ENCODE data around the gene TEKTIP1. TPM values are rescaled to one million over a fixed set of nuclear protein-coding genes. Genes with fewer than 3 reads are reported as not detected.

TEKTIP1 gene
- total and polyA plus RNA-seq, 2 donors (not counting 1 experiment from before 2014, with no cell fraction given) = 6.3 to 17.3 TPM

DNA sequence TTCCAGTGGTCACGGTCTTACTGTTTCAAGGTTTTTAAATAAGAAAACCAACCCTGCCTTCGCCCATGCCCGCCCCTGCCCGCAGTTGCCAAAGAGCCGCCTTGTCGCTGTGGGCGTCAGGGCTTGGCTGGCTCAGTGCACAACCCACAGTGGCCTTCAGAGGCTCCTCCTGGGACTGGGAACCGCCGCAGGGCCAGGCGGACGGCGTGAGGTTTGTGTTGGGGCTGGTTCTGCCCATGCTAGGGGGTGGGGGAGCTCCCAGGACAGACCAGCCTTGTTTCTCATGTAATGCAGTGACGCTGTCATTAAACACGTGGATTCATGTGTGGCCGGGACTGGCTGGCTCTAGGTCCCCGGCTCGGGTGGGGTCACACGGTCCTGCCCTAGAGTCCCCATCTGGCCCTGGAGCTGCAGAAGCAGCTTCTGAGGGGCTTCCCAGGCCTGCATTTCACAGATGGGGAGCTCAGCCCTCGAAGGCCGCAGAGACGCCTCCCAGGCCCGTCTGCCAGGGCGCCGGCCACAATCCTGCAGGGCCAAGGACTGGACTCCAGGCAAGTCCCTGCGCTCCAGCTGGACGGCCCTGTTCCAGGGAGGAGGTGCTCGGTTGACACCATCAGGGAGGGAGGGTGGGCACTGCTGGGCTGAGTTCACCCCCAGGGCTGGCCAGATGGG, 2.4 kb upstream of the TEKTIP1 start:
- intact Hi-C loops (cut with micrococcal nuclease) = no loop called here
- no peak overlapping the region for H3K27ac ChIP-seq (ENCODE audit: low read length in 2 of 2)
- H2AFZ ChIP-seq (ENCODE audit: insufficient read depth, low read depth, low read length, poor library complexity, severe bottlenecking) = no peak overlapping the region
- H3K9ac ChIP-seq (ENCODE audit: low read length) = no peak overlapping the region
- H3K4me2 ChIP-seq (replicated peaks; ENCODE audit: low read depth, low read length, poor library complexity, severe bottlenecking) = no peak overlapping the region
- H4K20me1 ChIP-seq (ENCODE audit: control insufficient read depth, insufficient read depth, low read length, poor library complexity, severe bottlenecking) = peaks cover 15% of the 10 kb centered on the region
- no peak for ATAC-seq (ENCODE audit: low read depth)
- no peaks in the 10 kb centered on the region for H3K4me1 Mint-ChIP-seq
- ChIA-PET CTCF (no interaction called here), POLR2A (no interaction called here)
- no peak for DNase-seq
- H3K27me3 Mint-ChIP-seq = no peaks in the 10 kb centered on the region
- no peaks in the 10 kb centered on the region for H3K4me1 ChIP-seq (ENCODE audit: control insufficient read depth in 2 of 2, insufficient read depth in 2 of 2, low read length in 2 of 2)
- peaks cover 0 to 8% (median 0%) of the 10 kb centered on the region in 3 donors for H3K9me3 ChIP-seq (ENCODE audit: control extremely low read depth in 1 of 3, control insufficient read depth in 2 of 3, insufficient read depth in 1 of 3, low read length in 2 of 3)
- WGBS (ENCODE audit: insufficient coverage) = 95% methylated on average over 24 of the region's 27 CpGs
- TF ChIP-seq, protein P1, sequence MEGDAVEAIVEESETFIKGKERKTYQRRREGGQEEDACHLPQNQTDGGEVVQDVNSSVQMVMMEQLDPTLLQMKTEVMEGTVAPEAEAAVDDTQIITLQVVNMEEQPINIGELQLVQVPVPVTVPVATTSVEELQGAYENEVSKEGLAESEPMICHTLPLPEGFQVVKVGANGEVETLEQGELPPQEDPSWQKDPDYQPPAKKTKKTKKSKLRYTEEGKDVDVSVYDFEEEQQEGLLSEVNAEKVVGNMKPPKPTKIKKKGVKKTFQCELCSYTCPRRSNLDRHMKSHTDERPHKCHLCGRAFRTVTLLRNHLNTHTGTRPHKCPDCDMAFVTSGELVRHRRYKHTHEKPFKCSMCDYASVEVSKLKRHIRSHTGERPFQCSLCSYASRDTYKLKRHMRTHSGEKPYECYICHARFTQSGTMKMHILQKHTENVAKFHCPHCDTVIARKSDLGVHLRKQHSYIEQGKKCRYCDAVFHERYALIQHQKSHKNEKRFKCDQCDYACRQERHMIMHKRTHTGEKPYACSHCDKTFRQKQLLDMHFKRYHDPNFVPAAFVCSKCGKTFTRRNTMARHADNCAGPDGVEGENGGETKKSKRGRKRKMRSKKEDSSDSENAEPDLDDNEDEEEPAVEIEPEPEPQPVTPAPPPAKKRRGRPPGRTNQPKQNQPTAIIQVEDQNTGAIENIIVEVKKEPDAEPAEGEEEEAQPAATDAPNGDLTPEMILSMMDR (IDR thresholded peaks at IDR 0.05) = no peak
- no peak for TF ChIP-seq EZH2 (IDR thresholded peaks at IDR 0.05; ENCODE audit: borderline replicate concordance, insufficient read depth, low read depth, low read length, poor library complexity, severe bottlenecking)
- H3K9me3 Mint-ChIP-seq (ENCODE audit: insufficient read depth) = no peaks in the 10 kb centered on the region
- peaks cover 0 to 36% of the 10 kb centered on the region in 2 experiments for H3K36me3 ChIP-seq (replicated peaks in 1 of 2; ENCODE audit: control extremely low read depth in 1 of 2, control insufficient read depth in 1 of 2, extremely low read depth in 1 of 2, insufficient read depth in 2 of 2, low read length in 1 of 2)
- no peaks in the 10 kb centered on the region for H3K79me2 ChIP-seq (ENCODE audit: control insufficient read depth, insufficient read depth, low read length)
- H3K4me3 ChIP-seq (ENCODE audit: control extremely low read depth in 1 of 5, extremely low read depth in 1 of 5, insufficient read depth in 1 of 5, low read depth in 2 of 5, low read length in 4 of 5) = no peak overlapping the region
- no peak overlapping the region for H3K27ac Mint-ChIP-seq
- no peak overlapping the region for H3K4me3 Mint-ChIP-seq
- H3K27me3 ChIP-seq (replicated peaks in 1 of 4; ENCODE audit: control extremely low read depth in 1 of 4, control insufficient read depth in 3 of 4, insufficient read depth in 4 of 4, low read length in 3 of 4) = no peaks in the 10 kb centered on the region

DNA sequence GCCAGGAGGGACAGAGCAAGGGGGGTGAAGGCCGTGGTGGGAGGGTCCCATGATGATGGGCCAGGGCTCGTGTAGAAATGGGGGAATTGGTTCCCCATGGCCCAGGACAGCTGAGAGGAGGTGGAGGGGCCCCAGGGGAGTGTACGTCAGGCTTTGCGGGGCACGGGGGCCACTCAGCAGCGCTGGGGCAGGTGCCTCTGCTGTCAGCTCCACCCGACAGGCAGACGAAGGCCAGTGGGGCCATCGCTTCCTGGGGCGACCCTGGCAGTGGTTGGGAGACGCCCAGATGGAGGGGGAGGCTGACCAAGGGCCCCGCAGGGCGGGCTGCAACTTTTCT, 1.9 kb upstream of the TEKTIP1 start:
- Histone ChIP-seq H3K9me3 (ENCODE audit: control extremely low read depth in 1 of 3, control insufficient read depth in 2 of 3, insufficient read depth in 1 of 3, low read length in 2 of 3) (peaks cover 0 to 8% (median 0%) of the 10 kb centered on the region in 3 donors), H3K27me3 (replicated peaks in 1 of 4; ENCODE audit: control extremely low read depth in 1 of 4, control insufficient read depth in 3 of 4, insufficient read depth in 4 of 4, low read length in 3 of 4) (no peaks in the 10 kb centered on the region), H3K4me1 (ENCODE audit: control insufficient read depth in 2 of 2, insufficient read depth in 2 of 2, low read length in 2 of 2) (no peaks in the 10 kb centered on the region), H3K79me2 (ENCODE audit: control insufficient read depth, insufficient read depth, low read length) (no peaks in the 10 kb centered on the region), H3K27ac (ENCODE audit: low read length in 2 of 2) (no peak overlapping the region), H2AFZ (ENCODE audit: insufficient read depth, low read depth, low read length, poor library complexity, severe bottlenecking) (no peak overlapping the region), H3K4me2 (replicated peaks; ENCODE audit: low read depth, low read length, poor library complexity, severe bottlenecking) (no peak overlapping the region), H3K4me3 (ENCODE audit: control extremely low read depth in 1 of 5, extremely low read depth in 1 of 5, insufficient read depth in 1 of 5, low read depth in 2 of 5, low read length in 4 of 5) (no peak overlapping the region), H3K9ac (ENCODE audit: low read length) (no peak overlapping the region), H3K36me3 (replicated peaks in 1 of 2; ENCODE audit: control extremely low read depth in 1 of 2, control insufficient read depth in 1 of 2, extremely low read depth in 1 of 2, insufficient read depth in 2 of 2, low read length in 1 of 2) (peaks cover 0 to 33% of the 10 kb centered on the region in 2 experiments), H4K20me1 (ENCODE audit: control insufficient read depth, insufficient read depth, low read length, poor library complexity, severe bottlenecking) (peaks cover 15% of the 10 kb centered on the region)
- POLR2A ChIA-PET = no interaction called here
- no peaks in the 10 kb centered on the region for H3K27me3 Mint-ChIP-seq
- no peak overlapping the region for H3K27ac Mint-ChIP-seq
- CTCF ChIA-PET = interaction anchor here (1.5 kb wide), 1 partner anchor 9 kb away, joined by 3 read pairs; no protein-coding TSS in a partner anchor
- ATAC-seq (ENCODE audit: low read depth) = no peak
- TF ChIP-seq, protein P1 (IDR thresholded peaks at IDR 0.05) = no peak
- no peak for TF ChIP-seq EZH2 (IDR thresholded peaks at IDR 0.05; ENCODE audit: borderline replicate concordance, insufficient read depth, low read depth, low read length, poor library complexity, severe bottlenecking)
- H3K4me1 Mint-ChIP-seq = no peaks in the 10 kb centered on the region
- no peak overlapping the region for H3K4me3 Mint-ChIP-seq
- H3K9me3 Mint-ChIP-seq (ENCODE audit: insufficient read depth) = no peaks in the 10 kb centered on the region
- DNase-seq = no peak
- intact Hi-C loops (cut with micrococcal nuclease) = no loop called here
- WGBS (ENCODE audit: insufficient coverage) = 79% methylated on average over 13 of the region's 13 CpGs

All from B cell (primary cell).